Right ventricle myocardium inferior (tissue), 1 donor: ENCODE data around the gene SPATS2. TPM values are rescaled to one million over a fixed set of nuclear protein-coding genes. Genes with fewer than 3 reads are reported as not detected.
"Not testable (repeated sequence)": the region's sequence is repeated elsewhere in the genome, so short reads cannot be mapped to it uniquely, and the experiment has no call there.

ENCODE experiments used
- ATAC-seq: fragments of 200-7000 bp; cut with Tn5 transposase; one replicate; pipeline ENCODE4 v1.9.1; 2020; ENCODE audit warnings: mild to moderate bottlenecking, moderate library complexity
- DNase-seq: peaks from one replicate; pipeline ENCODE4 v3.0.0; 2021; ENCODE audit errors: missing footprints
- intact Hi-C: fragments of 100-400 bp; cut with DNase I; formaldehyde crosslinking; loops from one replicate; pipeline ENCODE4 v1.11.0; 2022
- total RNA-seq: library from RNA; stranded (reverse); fragmentation: NEBNext Ultra II Directional; extraction: Animal tissue kit (Norgen Biotek cat#: 25700); gene quantifications from one replicate; pipeline ENCODE4 v1.2.1, GENCODE V29; 2021
- donor health status: DM: no; HTN: yes; CAD: no; lungs with severe emphysema.

The SPATS2 gene
- total RNA-seq, 1 donor from 2014 or later, result 6.4 TPM

GRCh38 chr12:49527361-49528130 lies 160.3 kb downstream of the SPATS2 start:
- intact Hi-C loops, result no loop called here
- DNase-seq, result no peak
- ATAC-seq, result no peak

- DNase-seq (no peak), ATAC-seq (no peak)
- intact Hi-C loops, result no loop called here
Measured at GRCh38 chr12:49529414-49529813, 162.2 kb downstream of the SPATS2 start.

GRCh38 chr12:49531745-49532144 lies 164.5 kb downstream of the SPATS2 start:
- ATAC-seq, result no peak
- intact Hi-C loops, result no loop called here
- no peak for DNase-seq

- intact Hi-C loops, result no loop called here
- ATAC-seq, result no peak
Measured at GRCh38 chr12:49533331-49533730, 166.1 kb downstream of the SPATS2 start.

GRCh38 chr12:49534122-49534521 lies 166.9 kb downstream of the SPATS2 start:
- DNase-seq, intact Hi-C loops, ATAC-seq: not testable (repeated sequence)

More at GRCh38 chr12:49533331-49533730, 166.1 kb downstream of the SPATS2 start:
- no peak for DNase-seq

- ATAC-seq, result no peak
- intact Hi-C loops, result no loop called here
- DNase-seq, result no peak
Measured at GRCh38 chr12:49534731-49535278, 167.5 kb downstream of the SPATS2 start.

GRCh38 chr12:49535921-49536525 lies 168.8 kb downstream of the SPATS2 start:
- DNase-seq (no peak), ATAC-seq (no peak)
- intact Hi-C loops, result no loop called here

- DNase-seq (no peak), ATAC-seq (no peak)
- intact Hi-C loops, result no loop called here
Measured at GRCh38 chr12:49536526-49537071, 169.3 kb downstream of the SPATS2 start.

- intact Hi-C loops, result no loop called here
- DNase-seq (peak; percentile 69), ATAC-seq (no peak)
Measured at GRCh38 chr12:49537231-49537751, 170.0 kb downstream of the SPATS2 start.

- intact Hi-C loops, result no loop called here
- ATAC-seq (peak; percentile 21), DNase-seq (peak; percentile 66)
Measured at GRCh38 chr12:49537752-49538509, 170.7 kb downstream of the SPATS2 start.

- intact Hi-C loops, result no loop called here
- ATAC-seq (peak; percentile 82), DNase-seq (peak; percentile 91)
Measured at GRCh38 chr12:49538510-49539403, 171.5 kb downstream of the SPATS2 start, which contains the start of gene KCNH3. TSS of gene KCNH3 (plus strand) at chr12:49539030. CDS start at chr12:49539417, 387 bp downstream.

GRCh38 chr12:49539406-49540228 lies 172.4 kb downstream of the SPATS2 start:
- ATAC-seq (no peak), DNase-seq (peak; percentile 67)
- intact Hi-C loops, result no loop called here

- DNase-seq (peak; percentile 51), ATAC-seq (no peak)
- intact Hi-C loops, result no loop called here
Measured at GRCh38 chr12:49540229-49541139, 173.2 kb downstream of the SPATS2 start.

GRCh38 chr12:49541140-49541861 lies 174.0 kb downstream of the SPATS2 start:
- no peak for DNase-seq
- intact Hi-C loops, result no loop called here
- no peak for ATAC-seq

GRCh38 chr12:49541911-49542505 lies 174.7 kb downstream of the SPATS2 start:
- DNase-seq (no peak), ATAC-seq (no peak)

More at GRCh38 chr12:49541911-49542505, 174.7 kb downstream of the SPATS2 start:
- intact Hi-C loops, result no loop called here
